Glomerular visceral epithelial cell (primary cell): ENCODE data around the gene PLCB1.
"Not testable (repeated sequence)": the region's sequence is repeated elsewhere in the genome, so short reads cannot be mapped to it uniquely, and the experiment has no call there.

ENCODE experiments used
- DNase-seq: peaks from one replicate; pipeline ENCODE4 v3.0.0-alpha.2; 2016; ENCODE audit errors: extremely low spot score

PLCB1 gene

GRCh38 chr20:8156235-8157079 lies 24.4 kb downstream of the PLCB1 start:
- no peak for DNase-seq

DNA sequence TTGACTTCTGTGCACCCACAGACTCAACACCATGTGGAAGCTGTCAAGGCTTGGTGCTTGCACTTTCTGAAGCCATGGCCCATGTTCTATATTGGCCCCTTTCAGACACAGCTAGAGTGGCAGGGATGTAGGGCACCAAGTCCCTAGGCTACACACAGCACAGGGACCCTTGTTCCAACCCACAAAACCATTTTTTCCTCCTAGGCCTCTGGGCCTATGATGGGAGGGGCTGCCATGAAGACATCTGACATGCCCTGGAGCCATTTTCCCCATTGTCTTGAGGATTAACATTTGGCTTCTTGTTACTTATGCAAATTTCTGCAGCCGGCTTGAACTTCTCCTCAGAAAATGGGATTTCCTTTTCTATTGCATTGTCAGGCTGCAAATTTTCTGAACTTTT lies 27.2 kb downstream of the PLCB1 start:
- DNase-seq, result not testable (repeated sequence)

DNA sequence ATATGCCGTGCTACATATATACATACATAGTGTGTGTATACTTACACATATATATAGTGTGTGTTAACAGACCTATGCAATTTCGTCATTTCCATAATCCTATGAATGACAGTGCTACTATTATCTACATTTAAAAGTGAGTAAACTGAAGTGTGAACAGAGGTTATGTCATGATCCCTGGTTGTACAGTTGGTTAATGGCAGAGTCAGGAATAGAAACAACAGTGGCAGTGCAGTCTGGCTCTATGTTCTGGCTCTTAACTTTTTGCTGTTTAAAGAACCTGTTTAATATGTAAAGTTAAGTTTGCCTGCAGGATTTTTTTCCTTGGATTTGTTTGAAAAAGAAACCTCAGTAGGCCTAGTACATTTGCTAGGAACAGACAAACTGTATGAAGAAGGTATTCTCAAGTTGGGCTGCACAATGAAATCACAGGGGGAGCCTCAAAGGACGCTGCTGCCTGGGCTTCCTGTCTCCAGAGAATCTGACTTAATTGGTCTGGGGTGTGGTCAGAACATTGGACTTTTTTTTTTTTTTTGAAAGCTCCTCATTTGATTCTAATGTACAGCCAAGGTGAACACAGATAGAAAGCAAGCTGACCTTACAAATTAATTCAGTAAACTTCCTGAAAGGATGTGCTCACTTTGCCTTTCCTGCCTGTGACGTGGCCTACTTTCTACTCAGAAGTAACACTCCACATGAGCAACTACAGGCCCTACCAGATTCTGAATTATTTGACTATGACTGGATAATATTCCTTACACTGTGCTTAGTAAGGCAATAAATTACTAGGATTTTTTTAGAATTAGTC lies 29.4 kb downstream of the PLCB1 start:
- DNase-seq, result no peak

- DNase-seq, result no peak
These were observed 30.5 kb downstream of the PLCB1 start for GRCh38 chr20:8162610-8163009.

GRCh38 chr20:8163543-8163942 lies 31.5 kb downstream of the PLCB1 start:
- no peak for DNase-seq

GRCh38 chr20:8166730-8167129 lies 34.7 kb downstream of the PLCB1 start:
- DNase-seq, result no peak

- no peak for DNase-seq
These were observed 36.8 kb downstream of the PLCB1 start for GRCh38 chr20:8168785-8169288.

DNA sequence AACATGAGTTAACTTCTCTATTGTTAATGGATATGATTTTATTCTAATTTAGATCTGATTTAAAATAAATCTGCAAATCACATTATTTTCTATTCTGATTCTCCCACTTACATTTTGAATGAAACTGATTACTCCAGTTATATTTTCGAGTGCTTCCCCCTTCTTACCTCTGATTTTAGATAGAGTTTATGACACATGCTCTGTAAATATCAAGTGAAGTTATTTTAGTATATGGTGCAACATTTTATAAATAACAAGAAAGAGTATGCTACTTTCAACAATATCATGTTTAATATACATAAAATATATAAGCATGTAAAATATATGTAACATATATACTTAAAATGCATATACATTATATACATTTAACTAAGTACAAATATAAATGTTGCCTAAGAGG lies 38.9 kb downstream of the PLCB1 start:
- DNase-seq, result no peak

- no peak for DNase-seq
These were observed 40.1 kb downstream of the PLCB1 start for GRCh38 chr20:8172191-8172590.

DNA sequence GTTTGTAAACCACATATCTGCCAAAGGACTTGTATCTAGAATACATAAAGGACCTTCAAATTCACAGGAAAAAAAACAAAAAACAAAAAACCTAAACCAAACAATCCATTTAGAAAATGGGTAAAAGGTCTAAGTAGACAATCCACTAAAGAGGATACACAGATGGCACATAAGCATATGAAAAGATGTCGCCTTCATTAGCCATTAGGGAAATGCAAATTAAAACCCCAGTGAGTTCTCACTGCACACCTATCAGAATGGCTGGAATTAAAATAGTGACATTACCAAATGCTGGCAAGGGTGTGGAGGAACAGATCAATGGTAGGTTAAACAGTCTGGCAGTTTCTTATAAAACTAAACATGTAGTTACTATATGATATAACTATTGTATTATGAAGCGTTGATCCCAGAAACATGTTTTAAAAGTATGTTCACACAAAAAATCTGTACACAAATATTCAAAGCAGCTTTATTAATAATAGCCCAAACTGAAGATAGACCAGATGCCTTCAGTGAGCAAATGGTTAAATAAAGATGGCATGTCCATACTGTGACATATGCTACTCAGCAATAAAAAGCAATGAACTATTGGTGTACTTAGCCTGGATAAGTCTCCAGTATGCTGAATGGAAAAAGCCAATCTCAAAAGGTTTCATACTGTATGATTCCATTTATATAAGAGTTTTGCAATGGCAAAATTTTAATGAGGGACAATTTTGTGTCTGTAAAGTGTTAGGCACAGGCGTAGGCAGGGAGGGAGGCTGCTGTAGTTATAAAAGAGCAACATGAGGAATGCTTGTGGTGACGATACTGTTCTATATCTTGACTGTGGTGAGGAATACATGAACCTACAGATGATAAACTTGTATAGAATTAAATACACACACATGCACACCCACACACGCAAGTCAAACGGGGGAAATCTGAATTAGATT lies 43.9 kb downstream of the PLCB1 start:
- no peak for DNase-seq

DNA sequence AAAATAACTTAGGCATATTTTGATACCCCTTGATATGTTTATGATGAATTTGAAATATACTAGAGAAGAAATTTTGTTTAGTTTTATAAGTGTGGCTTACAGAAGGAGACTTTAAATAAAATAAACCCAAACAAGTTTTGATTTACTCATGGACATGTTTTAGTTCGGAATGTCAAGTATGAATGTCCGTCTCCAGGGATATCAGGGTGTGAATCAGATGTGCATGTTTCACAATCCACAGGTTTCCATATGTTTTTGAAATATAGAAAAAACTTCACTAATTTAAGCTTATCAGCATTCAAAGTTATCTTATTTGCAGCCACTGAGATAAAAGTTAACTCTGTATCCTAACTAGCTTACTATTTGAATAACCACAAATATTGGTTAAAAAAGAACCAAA lies 51.5 kb downstream of the PLCB1 start:
- DNase-seq, result no peak

- DNase-seq, result peak; percentile 9
These were observed 55.7 kb downstream of the PLCB1 start for GRCh38 chr20:8187740-8188139.

GRCh38 chr20:8190043-8190880 lies 58.2 kb downstream of the PLCB1 start:
- DNase-seq, result peak; percentile 25

DNA sequence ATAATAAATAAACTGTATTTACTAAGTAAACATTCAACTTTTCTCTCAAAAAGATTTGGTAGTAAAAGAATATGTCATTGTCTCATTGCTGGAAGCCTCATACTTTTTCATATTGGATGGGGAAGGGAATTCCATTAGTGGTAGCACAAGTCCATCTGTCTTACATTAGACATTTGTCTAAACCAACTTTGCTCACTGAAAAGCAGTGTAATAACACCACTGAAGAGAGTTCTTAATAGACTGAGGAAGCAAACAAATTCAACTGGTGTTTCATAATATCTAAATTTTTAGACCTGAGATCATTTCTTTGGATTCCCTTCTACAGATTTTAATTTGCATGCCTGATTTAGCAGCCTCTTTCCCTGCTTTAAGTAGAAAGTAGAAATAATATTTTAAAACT lies 62.7 kb downstream of the PLCB1 start:
- no peak for DNase-seq

DNA sequence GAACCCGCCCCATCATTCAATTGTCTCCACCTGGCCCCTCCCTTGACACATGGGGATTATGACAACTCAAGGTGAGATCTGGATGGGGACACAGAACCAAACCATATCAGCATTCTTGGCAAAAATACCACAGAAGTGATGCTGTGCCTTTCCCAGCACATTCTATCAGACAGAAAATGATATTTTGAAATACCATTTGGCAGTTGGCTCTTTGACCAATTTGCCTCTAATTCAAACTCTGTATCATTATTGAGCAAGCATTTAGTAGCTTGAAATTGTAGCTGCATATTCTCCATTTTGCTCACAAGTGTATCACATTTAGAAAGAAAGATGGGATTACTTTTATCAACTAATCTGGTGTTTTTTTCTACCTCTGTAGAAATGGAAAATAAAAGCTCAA lies 64.0 kb downstream of the PLCB1 start:
- DNase-seq, result no peak

DNA sequence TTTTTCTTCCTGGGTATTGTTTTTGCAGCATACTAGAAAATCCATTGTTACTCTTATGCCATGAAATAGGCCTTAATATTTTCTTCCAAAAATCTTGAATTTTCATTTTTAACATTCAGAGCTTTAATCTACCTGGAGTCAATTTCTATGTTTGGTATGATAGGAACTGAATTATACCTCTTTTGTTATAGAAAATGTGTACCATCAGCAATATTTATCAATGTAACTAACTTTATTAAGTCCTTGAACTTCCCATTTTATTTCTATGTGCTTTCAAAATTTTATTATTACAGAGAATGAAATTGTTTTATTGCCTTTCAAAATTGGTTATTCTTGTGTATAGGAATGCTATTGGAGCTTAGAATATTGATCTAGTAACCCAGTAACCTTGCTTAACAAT lies 68.2 kb downstream of the PLCB1 start:
- no peak for DNase-seq

GRCh38 chr20:8203366-8203765 lies 71.3 kb downstream of the PLCB1 start:
- no peak for DNase-seq

DNA sequence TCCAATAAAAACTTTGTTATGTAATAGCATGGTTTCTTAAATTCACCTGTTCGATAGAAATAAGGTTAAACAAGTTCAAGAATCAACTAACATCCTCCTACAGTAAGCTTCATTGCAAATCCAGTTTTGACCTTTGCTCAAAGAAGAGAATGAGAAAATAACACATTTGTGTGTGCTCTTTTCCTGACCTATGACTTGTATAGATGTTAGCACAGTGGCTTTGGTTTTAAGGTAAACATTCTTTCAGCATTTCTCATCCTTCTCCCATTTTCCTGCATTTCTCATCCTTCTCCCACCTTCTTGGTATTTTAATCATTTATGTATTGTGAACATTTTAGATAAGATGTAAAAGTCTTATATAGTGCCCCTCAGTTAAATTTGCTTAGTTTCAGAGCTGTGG lies 73.9 kb downstream of the PLCB1 start:
- DNase-seq, result no peak

DNA sequence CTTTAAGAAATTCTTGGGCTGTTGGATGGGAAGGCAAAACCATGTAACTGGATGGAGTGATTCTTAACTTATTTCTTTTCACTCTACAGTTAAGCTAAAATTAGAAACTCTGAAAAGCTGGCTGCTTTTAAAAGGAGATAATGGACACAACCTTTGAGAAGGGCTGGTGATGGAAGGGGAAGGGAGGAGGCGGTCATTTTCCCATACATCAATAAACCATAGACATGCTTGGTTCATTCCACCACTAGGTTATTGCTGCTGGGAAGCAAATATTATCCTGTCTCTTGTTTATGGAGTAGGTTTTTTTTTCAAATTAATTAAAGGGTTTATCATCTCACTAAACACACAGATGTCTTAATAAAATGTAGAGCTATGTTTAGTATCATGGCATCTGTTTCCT lies 76.2 kb downstream of the PLCB1 start:
- no peak for DNase-seq

GRCh38 chr20:8209061-8209460 lies 77.0 kb downstream of the PLCB1 start:
- no peak for DNase-seq

DNA sequence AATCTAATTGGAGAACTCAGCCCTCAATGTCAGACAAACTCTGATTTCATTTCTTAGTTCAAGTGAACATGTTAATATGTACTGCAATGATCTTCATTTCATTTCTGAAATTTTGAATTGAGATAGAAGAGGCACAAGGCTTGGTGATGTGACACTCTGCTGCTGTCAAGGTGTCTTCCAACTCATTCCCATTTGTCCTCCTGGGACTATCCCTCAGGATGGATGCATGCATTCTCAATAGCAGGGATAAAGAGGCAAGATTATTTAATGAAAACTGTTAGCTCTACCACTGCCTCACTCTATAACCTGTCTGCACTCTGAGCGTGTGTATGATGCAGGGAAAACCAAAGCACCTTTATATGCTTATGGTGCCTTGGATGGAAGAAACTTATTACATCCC lies 78.7 kb downstream of the PLCB1 start:
- no peak for DNase-seq
